SIG-M5 treated with dmso at 0.1 percent for 504 hours (cell line): ENCODE results near the gene STPG1.
"Not testable (repeated sequence)": the region's sequence is repeated elsewhere in the genome, so short reads cannot be mapped to it uniquely, and the experiment has no call there.

Experiments used
- DNase-seq: peaks from one replicate; lab custom pipeline; 2025; ENCODE audit not compliant: unreplicated experiment; lab: John Stamatoyannopoulos, UW

The STPG1 gene, protein sequence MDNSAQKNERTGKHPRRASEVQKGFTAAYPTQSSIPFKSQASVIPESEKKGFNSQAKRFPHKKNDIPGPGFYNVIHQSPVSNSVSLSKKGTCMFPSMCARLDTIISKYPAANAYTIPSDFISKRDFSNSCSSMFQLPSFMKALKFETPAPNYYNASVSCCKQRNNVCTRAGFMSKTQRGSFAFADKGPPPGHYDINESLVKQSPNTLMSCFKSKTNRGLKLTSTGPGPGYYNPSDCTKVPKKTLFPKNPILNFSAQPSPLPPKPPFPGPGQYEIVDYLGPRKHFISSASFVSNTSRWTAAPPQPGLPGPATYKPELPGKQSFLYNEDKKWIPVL

DNA sequence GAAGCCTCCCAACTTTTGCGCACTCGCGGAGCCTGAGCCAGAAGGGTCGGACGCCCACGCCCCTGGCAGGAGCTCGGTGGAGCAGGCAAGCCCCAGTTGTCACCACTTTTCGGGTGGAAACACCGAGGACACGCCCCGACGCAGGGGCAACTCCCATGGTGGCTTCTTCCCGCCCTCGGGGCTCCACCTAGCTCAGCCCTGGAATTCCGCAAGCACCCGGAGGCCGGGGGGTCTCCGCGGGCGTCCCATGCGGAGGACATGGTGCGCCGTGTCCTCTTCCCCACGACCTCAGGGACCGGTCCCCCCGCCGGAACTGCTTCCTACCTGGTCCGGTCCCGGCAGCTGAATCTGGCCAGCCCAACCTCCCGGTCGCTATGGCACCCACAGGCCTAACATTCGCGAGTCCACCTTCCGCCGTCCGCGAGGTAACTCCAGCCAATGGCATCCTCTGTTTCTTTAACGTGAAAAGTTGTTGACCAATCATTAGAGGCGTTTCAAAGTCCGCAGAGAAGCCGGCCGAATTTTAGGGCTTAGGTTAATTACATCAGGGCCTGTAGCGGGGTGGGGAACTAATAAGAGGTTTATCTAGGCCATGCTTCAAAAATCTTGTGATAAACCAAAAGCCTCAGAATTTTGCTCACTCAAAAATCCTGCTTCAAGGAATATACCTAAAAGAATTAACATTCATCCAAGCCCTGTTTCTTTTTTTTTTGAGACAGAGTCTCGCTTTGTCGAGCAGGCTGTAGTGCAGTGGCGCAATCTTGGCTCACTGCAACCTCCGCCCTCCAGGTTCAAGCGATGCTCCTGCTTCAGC, at the start of gene STPG1:
STPG1 (minus strand) TSS at position 433 of the 814 bp plus-strand sequence. CDS start 12,394 bp downstream, outside the sequence.
- peak; percentile 78 for DNase-seq

DNA sequence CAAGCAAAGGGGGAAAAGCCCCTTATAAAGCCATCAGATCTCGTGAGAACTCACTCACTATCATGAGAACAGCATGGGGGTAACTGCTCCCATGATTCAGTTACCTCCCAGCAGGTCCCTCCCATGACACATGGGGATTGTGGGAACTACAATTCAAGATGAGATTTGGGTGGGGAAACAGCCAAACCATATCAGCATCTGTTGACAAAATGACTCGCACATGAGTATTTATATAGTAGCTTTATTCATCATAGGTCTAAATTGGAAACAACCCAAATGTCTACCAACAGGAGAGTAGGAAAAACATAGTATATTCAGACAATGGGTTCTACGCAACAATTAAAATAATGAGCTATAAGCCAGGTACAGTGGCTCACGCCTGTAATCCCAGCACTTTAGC, 48.5 kb upstream of the STPG1 start:
- not testable (repeated sequence) for DNase-seq

DNA sequence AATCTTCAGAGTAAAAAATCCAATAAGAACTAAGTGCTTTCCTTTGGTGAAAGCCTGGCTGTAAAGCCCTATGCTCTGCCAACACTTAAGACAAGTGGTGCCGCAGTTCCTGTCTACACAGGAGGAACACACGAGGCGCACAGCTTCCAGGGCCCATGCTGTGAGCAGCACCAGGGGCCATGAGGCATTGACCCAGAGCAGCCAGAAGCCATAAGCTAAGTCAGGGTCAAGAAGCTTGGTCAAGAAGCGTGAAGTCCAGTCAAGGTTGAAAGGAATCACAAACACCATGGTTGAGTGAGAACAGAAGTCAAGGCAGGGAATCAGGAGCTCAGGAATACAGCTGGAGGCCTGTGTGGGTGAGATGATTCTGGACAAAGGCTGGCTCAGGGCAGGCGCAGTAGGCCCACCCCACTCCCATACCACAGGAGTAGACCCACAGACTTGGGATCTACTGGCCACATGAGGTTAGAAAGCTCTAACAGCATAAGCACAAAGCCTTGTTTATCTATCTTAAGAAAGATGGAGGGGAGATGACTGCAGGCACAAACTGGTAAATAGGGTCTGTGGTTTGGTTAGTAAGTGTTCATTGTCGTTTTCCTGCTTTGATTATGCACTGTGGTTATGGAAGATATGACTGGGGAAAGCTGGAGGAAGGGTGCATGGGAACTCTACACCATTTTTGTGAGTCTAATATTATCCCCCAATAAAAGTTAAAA, 46.1 kb upstream of the STPG1 start:
- DNase-seq: no peak

DNA sequence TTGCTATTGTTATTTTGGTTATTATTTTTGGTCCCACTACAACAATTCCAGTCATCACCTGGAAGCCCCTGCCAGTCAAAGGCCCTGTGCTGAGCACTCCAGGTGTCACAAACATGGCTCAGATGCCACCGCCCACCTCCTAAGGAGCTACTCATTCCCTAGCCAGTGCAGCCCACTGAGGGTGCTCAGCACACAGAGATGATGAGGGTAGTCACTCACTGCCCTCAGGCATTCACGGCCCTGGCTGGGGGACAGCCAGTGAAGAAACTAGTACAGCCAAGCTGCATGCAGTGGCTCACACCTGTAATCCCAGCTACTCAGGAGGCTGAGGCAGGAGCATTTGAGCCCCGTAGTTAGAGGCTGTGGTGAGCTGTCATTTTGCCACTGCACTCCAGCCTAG, 44.3 kb upstream of the STPG1 start:
- DNase-seq: no peak

DNA sequence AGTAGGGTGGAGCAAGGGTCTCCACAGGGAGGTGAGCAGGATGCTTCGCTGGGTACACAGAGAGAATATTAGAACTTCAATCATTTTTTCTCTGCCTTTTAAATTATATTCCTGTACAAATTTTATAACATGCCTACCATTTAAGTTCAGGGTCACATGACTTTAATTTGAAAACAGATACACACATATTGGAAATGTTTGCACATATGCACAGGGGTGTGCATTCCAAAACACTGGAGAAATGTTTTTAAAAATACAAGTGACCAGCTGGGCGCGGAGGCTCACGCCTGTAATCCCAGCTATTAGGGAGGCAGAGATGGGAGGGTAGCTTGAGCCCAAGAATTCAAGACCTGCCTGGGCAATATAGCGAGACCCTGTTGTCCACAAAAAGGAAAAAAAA, 41.7 kb upstream of the STPG1 start:
- no peak for DNase-seq

DNA sequence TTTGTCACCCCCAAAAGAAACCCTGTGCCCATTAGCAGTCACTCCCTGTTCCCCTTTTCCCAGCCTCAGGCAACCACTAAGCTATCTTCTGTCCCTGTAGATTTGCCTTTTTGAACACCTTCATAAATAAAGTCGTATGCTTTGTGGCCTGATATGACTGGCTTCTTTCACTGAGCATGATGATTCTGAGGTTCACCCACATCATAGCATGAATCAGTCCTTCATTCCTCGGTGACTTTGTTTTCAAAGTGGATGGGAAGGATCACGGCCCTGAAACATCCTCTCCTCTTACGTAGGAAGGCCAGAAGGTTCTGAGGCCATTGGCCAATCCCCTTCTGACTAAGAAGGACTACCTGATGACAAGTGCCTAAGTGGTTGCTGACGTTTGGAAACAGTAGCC, 41.1 kb upstream of the STPG1 start:
- peak; percentile 19 for DNase-seq

DNA sequence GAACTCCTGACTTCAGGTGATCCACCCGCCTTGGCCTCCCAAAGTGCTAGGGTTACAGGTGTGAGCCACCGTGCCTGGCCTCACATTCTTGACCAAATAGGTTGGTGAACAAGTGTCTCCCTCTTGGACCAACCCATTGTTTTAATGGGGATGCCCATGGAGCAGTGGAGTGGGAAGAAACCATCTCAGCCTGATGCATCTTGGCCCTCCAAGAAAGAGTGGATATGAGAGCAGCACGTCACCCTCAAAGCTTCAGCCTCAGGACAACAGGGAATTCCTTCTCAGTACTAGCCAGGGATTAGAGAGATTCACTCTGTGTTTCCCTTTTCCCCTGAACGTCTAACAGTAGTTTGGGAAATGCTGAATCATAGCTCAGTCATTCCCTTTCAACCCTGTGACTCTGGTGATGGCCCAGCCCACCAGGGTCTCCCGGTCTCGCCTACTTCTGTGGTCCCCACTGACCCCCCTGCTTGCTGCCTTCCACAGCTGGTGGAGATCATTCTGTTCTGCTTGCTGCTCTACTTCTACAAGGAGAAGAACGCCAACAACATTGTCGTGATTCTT, 39.4 kb upstream of the STPG1 start:
- no peak for DNase-seq

DNA sequence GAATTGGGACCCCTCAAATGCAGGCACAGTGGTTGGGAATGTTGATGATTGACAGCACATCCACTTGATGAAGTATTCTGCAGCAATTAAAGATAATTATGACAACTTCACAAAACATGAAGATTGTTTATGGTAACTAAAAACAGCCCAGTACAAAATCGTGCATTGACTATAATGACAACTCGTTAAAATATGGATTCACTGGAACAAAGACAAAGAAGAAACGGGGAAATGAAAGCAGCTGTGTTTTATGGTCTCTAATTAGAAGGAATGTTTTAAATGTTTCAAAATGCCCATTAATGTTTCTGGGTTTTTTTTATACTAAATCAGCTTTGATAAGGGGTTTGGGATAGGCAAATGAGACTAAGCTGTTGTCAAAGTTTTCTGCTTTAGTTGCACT, 38.2 kb upstream of the STPG1 start:
- DNase-seq: no peak

DNA sequence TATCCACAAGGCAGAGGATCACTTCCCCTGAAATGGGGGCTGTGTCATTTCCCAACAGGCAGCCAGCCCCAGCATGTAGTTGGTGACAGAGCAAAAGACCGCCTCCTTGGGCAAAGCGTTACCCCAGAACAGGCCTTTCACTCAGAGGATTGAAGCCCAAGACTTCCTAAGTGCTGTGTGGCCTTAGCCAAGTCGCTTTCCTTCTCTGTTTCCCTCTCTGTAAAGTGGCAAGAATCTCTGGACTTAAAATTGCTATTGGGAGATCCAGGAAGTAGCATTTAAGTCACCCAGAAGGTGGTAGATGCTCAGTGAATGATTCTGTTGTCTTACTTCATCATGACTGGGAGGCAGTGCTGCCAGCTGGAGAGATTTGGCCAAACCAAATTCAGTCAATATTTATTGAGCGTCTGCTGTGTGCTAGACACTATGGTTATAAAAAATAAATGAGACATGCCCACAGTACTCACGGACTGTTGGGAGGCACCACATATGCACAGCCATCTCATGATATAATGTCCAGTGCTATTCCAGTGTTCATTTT, 37.3 kb upstream of the STPG1 start:
- no peak for DNase-seq

DNA sequence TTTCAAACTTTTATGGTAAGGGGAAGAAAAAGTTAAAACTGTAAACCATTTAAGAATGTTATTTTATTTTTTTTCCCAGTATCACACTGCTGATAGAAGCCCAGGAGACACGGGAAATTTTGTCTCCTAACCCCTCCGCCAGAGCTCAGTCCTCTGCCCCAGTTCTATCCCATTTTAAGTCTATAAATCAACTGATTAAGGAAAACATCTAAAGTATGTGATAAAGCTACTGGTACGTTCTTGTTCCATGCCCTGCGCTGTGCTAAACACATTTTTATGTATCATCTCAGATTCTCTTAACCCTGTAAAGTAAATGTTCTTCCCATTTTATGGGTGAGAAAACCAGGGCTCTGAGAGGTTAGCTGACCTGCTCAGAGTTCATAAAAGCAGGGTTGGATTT, 36.7 kb upstream of the STPG1 start:
- DNase-seq: no peak

DNA sequence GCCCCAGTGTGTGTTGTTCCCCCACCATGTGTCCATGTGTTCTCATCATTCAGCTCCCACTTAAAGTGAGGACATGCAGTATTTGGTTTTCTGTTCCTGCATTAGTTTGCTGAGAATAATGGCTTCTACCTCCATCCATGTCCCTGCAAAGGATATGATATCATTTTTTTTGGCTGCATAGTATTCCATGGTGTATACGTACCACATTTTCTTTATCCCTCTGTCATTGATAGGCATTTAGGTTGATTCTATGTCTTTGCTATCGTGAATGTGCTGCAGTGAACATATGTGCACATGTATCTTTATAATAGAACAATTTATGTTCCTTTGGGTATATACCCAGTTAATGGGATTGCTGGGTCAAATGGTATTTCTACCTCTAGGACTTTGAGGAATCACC, 32.9 kb upstream of the STPG1 start:
- not testable (repeated sequence) for DNase-seq

DNA sequence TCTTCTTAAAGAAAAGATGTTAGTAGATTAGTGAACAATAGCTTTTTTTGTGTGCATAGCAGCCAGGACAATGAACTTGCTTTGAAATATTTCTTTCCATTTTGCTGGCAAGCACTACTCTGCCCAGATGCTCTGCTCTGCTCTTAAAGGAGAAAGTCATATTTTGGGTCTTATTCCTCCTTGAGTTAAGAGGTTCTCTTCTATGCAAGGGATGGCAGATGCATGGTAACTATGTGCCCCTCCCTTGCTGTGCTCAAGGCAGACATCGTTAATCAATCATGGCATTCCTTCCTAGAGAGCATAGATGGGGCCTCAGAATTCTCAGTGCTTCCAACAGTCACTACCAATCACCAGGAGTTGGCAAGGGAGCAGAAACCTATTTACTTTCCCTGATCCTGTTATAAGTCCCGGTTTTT, 29.7 kb upstream of the STPG1 start:
- no peak for DNase-seq

DNA sequence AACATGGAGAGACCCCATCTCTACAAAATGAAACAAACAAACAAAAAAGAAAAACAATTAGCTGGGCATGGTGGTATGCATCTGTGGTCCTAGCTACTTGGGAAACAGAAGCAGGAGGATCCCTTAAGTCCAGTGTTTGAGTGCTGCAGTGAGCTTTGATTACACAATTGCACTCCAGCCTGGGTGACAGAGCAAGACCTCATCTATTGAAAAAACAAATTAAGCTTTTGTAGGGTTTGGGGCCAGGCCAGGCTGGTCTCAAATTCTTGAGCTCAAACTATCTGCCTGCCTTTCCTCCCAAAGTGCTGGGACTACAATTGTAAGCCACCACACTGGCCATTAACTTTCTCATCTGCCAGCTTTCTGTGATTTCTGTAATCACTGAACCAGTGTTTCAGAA, 29.2 kb upstream of the STPG1 start:
- no peak for DNase-seq

DNA sequence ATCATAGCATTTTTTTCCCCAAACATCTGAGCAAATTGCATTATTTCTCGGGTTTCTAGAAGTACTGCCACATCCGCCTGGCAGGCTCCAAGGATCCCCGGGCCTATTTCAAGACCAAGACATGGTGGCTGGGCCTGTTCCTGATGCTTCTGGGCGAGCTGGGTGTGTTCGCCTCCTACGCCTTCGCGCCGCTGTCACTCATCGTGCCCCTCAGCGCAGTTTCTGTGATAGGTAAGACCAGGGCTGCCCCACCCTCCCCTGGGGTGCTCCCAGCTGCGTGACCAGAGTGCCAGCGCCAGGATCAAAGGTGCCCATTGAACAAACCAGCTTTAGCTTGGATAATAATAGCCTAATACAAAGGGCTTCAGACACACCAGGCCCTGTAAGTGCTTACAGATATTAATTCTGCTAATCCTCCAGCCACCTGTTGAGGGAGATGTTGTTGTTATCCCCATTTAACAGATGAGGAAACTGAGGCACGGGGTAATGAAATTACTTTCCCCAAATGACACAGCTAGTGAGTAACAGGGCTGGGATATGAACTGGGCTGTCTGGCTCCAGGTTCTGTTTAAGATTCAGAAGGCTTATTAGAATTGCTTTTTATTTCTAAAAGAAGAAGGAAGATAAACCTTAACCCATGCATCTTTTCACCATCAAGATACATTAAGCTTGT, 28.6 kb upstream of the STPG1 start:
- no peak for DNase-seq

DNA sequence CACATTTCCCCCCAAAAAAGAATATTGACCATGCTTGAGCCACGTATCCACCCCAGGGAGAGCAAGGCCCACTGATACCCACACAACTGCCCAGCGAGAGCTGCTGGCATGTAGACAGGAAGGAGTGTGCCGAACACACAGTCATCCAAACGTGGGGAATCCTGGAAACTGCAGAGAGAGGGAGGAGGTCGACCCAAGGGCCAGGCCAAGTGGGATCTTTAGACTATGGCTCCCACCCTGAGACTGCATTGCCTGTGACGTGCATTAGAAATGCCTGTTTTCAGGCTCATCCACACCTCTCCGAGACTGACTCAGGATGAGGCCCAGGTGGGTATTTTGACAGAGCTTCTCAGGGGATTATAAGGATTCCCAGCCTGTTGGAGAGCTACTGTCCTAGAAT, 27.9 kb upstream of the STPG1 start:
- no peak for DNase-seq

DNA sequence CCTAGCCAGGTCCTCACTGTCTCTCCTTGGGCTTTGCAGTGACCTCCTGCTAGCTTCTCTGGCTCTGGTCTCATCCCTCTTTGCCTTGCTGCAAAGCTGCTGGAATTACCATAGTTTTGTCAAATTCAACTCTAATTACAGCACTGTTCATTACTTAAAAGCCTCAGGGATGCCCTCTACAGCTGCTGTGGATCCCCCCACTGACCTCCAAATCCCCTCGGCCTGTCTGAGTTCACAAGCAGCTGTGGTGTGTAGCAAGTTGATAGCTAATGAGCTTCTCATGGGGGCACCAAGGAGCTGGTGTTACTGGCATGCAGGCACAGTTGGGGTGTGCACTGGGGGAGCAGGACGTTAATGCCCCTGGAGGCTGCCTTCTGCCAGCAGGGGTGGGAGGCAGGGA, 26.9 kb upstream of the STPG1 start:
- DNase-seq: no peak

DNA sequence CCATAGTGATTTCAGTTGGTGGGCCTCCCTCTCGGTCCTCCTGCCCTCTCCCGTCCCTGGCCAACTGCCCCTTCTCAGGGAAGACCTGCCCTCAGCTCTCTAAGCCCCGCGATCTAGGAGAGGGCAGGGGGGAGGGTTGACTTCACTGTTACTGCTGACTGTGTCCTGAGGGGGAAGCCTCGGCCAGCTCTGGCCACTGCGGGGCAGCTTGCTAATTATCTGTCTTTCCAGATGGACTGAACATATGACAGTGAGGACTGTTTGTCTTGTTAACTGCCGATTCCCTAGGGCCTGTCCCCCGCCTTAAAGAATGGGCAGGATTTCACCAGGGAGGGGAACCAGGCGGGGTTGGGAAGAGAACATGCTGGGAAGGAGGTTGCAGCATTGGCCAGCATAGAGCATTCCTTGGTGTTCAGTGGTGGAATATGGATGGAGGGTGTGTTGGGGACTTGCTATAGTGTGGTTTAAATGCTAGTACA, 24.9 kb upstream of the STPG1 start:
- DNase-seq: no peak

DNA sequence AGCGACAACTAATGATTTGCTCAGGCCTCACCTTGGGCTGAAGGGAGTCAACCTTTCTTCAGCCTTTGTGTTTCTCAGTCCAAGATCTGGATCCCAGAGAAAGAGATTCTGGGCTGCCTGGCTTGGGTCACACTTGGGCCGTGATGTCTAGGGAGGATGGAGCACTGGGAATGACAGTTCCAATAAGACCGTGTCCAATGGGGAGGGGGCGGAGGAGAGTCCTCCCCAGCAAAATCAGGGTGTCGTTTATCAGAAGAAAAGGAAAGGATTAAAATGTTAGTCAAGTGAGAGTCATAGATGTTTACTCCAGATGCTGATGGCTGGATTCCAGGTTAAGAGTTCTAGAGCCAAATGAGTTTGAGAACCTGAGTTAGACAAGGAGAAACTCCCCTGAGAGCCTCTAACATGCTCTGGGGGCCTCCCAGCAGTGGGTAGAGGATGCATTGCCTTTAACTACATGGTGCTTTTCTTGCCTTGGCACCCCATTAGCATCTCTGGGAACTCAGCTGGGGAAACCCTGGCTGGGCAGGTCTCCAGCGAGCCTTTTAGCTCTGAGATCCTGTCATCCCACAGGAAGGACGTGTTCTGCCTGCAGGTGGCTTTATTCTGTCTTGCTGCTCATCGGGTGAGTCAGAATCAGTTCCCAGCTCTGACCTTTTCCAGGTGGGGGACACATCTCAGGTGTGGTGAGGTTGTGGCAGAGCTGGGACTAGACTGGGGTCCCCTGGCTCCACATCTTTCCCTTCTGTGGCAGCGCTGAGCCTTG, 24.2 kb upstream of the STPG1 start:
- no peak for DNase-seq

DNA sequence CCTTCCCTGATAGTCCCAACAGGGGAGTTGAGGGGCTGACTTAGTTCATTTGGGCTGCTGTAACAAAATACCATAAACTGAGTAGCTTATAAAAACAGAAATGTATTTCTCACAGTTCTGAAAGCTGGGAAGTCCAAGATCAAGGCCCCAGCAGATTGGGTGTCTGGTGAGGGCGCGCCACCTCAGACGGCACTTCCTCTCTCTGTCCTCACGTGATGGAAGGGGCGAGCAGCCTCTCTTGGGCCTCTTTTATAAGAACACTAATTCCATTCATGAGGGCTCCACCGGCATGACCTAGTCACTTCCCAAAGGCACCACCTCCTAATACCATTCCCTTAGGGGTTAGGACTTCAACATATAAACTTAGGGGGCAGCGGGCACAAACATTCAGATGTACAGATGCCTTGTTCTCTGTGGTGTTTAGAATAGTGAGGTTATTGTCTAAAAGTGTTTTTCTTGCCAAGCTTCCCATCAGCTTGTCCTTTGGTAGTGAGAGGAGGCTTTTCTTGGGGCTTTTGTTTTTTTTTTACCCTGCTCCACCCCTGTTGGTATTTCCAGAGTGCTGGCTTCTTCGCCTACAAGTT, 22.3 kb upstream of the STPG1 start:
- DNase-seq: no peak

DNA sequence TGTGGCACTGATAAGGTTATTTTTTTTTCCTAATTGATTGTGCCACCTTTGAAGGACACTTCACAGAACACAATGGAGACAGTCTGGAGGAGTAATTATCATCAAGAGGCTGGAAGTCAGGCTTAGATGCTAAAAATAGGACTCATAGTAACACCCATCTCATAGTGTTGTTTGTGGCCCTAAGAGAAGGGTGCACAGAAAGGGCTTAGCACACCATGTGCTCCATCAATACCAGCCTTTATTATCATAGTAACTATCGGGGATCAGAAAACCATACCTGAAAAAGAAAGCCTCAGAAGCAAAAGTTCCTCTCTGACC, 13.9 kb upstream of the STPG1 start:
- no peak for DNase-seq
